GM04504 (cell line): ENCODE data around the gene OTOS.

Source experiments
- DNase-seq: peaks from one replicate; pipeline ENCODE4 v3.0.0-alpha.2; 2012; ENCODE audit warnings: low read depth

OTOS gene

GRCh38 chr2:240151477-240152031 is 11.1 kb upstream of the OTOS start:
- DNase-seq, result no peak

GRCh38 chr2:240149943-240150784 is 9.7 kb upstream of the OTOS start:
- no peak for DNase-seq

GRCh38 chr2:240147911-240148587 is 7.6 kb upstream of the OTOS start:
- DNase-seq, result no peak

GRCh38 chr2:240147382-240147781 is 6.9 kb upstream of the OTOS start:
- no peak for DNase-seq

GRCh38 chr2:240146627-240147278 is 6.3 kb upstream of the OTOS start:
- no peak for DNase-seq

- DNase-seq, result no peak
Measured at GRCh38 chr2:240146141-240146561, 5.7 kb upstream of the OTOS start.

- DNase-seq, result no peak
Measured at GRCh38 chr2:240145461-240145860, 5.0 kb upstream of the OTOS start.

- no peak for DNase-seq
Measured at GRCh38 chr2:240144649-240145261, 4.3 kb upstream of the OTOS start.

GRCh38 chr2:240143801-240144648 is 3.6 kb upstream of the OTOS start:
- no peak for DNase-seq

GRCh38 chr2:240143276-240143675 is 2.8 kb upstream of the OTOS start:
- DNase-seq, result no peak

- no peak for DNase-seq
Measured at GRCh38 chr2:240142859-240143258, 2.4 kb upstream of the OTOS start.

- no peak for DNase-seq
Measured at GRCh38 chr2:240142256-240142775, 1.9 kb upstream of the OTOS start.

- no peak for DNase-seq
Measured at GRCh38 chr2:240141736-240142135, 1.3 kb upstream of the OTOS start.

- DNase-seq, result no peak
Measured at GRCh38 chr2:240140920-240141319, 462 bp upstream of the OTOS start.

- no peak for DNase-seq
Measured at GRCh38 chr2:240139666-240140393, 628 bp downstream of the OTOS start.

GRCh38 chr2:240139011-240139441 is 1.4 kb downstream of the OTOS start:
- no peak for DNase-seq

GRCh38 chr2:240138254-240138984 is 2.0 kb downstream of the OTOS start:
- DNase-seq, result no peak

GRCh38 chr2:240137596-240138253 is 2.7 kb downstream of the OTOS start:
- DNase-seq, result no peak

GRCh38 chr2:240136671-240137292 is 3.7 kb downstream of the OTOS start:
- no peak for DNase-seq
